GM21576 (cell line): Measurements from ENCODE around the gene OPRL1.
"Not testable (repeated sequence)": the region's sequence is repeated elsewhere in the genome, so short reads cannot be mapped to it uniquely, and the experiment has no call there.

Experiments
- ATAC-seq: cut with Tn5 transposase; IDR thresholded peaks from one replicate; pipeline ENCODE4 v1.9.1; 2021; ENCODE audit warnings: mild to moderate bottlenecking, moderate library complexity; ENCODE audit not compliant: unreplicated experiment

The OPRL1 gene

GRCh38 chr20:64114356-64114971 is 34.6 kb downstream of the OPRL1 start:
- ATAC-seq: no peak

- no peak for ATAC-seq
Observed at GRCh38 chr20:64115171-64115911, 35.5 kb downstream of the OPRL1 start.

GRCh38 chr20:64116016-64116415 is 36.1 kb downstream of the OPRL1 start:
- ATAC-seq: no peak

- ATAC-seq: no peak
Observed at GRCh38 chr20:64116541-64117431, 36.9 kb downstream of the OPRL1 start.

- not testable (repeated sequence) for ATAC-seq
Observed at GRCh38 chr20:64117432-64117777, 37.5 kb downstream of the OPRL1 start.

- no peak for ATAC-seq
Observed at GRCh38 chr20:64119301-64119680, 39.4 kb downstream of the OPRL1 start.

- no peak for ATAC-seq
Observed at GRCh38 chr20:64119681-64120341, 39.9 kb downstream of the OPRL1 start.

GRCh38 chr20:64121586-64121985 is 41.7 kb downstream of the OPRL1 start:
- ATAC-seq: no peak

GRCh38 chr20:64122927-64123326 is 43.0 kb downstream of the OPRL1 start:
- not testable (repeated sequence) for ATAC-seq

- not testable (repeated sequence) for ATAC-seq
Observed at GRCh38 chr20:64123517-64123916, 43.6 kb downstream of the OPRL1 start.

- no peak for ATAC-seq
Observed at GRCh38 chr20:64129146-64129782, 49.4 kb downstream of the OPRL1 start.

- ATAC-seq: no peak
Observed at GRCh38 chr20:64130271-64130670, 50.4 kb downstream of the OPRL1 start.

GRCh38 chr20:64130876-64131275 is 51.0 kb downstream of the OPRL1 start:
- no peak for ATAC-seq

- no peak for ATAC-seq
Observed at GRCh38 chr20:64131406-64131805, 51.5 kb downstream of the OPRL1 start.

- no peak for ATAC-seq
Observed at GRCh38 chr20:64133951-64134407, 54.1 kb downstream of the OPRL1 start.

GRCh38 chr20:64134744-64135143 is 54.9 kb downstream of the OPRL1 start:
- ATAC-seq: not testable (repeated sequence)

GRCh38 chr20:64136004-64136710 is 56.3 kb downstream of the OPRL1 start:
- ATAC-seq: no peak

- no peak for ATAC-seq
Observed at GRCh38 chr20:64137598-64138031, 57.7 kb downstream of the OPRL1 start.

- no peak for ATAC-seq
Observed at GRCh38 chr20:64138276-64138815, 58.5 kb downstream of the OPRL1 start.
